H9 (cell line): Measurements from ENCODE around the gene EIF2S2. TPM values are rescaled to one million over a fixed set of nuclear protein-coding genes. Genes with fewer than 3 reads are reported as not detected.

Source experiments
- DNase-seq: peaks from one replicate; pipeline ENCODE4 v3.0.0-alpha.2; 2017
- H2AFZ ChIP-seq: one replicate; pipeline ENCODE4 v1.6.1; 2013; ENCODE audit warnings: mild to moderate bottlenecking, low read length, control low read depth, moderate library complexity
- H2AK5ac ChIP-seq: 2 replicates; pipeline ENCODE4 v1.6.1; 2013; ENCODE audit warnings: low read length, control low read depth, mixed read lengths; ENCODE audit not compliant: insufficient read length
- H2BK120ac ChIP-seq: one replicate; pipeline ENCODE4 v1.6.1; 2013; ENCODE audit warnings: low read depth, mild to moderate bottlenecking, low read length, control low read depth, inconsistent platforms; ENCODE audit not compliant: poor library complexity, severe bottlenecking
- H2BK12ac ChIP-seq: 2 replicates; pipeline ENCODE4 v1.6.1; 2013; ENCODE audit warnings: low read length, control low read depth, mixed read lengths, low read depth; ENCODE audit not compliant: insufficient read length
- H2BK15ac ChIP-seq: 2 replicates; pipeline ENCODE4 v1.6.1; 2013; ENCODE audit warnings: low read depth, low read length, control low read depth
- H2BK20ac ChIP-seq: one replicate; pipeline ENCODE4 v1.6.1; 2013; ENCODE audit warnings: low read depth, mild to moderate bottlenecking, low read length, control low read depth, inconsistent platforms; ENCODE audit not compliant: poor library complexity, severe bottlenecking
- H2BK5ac ChIP-seq: 2 replicates; pipeline ENCODE4 v1.6.1; 2013; ENCODE audit warnings: low read length, control low read depth, mixed read lengths; ENCODE audit not compliant: insufficient read length
- H3K14ac ChIP-seq: 2 replicates; pipeline ENCODE4 v1.6.1; 2013; ENCODE audit warnings: low read length, control low read depth; ENCODE audit not compliant: insufficient read depth
- H3K18ac ChIP-seq: 2 replicates; pipeline ENCODE4 v1.6.1; 2013; ENCODE audit warnings: low read depth, mild to moderate bottlenecking, mixed read lengths, low read length, control low read depth; ENCODE audit not compliant: insufficient read length
- H3K23ac ChIP-seq: 2 replicates; pipeline ENCODE4 v1.6.1; 2013; ENCODE audit warnings: low read length, control low read depth, mixed read lengths, low read depth; ENCODE audit not compliant: insufficient read length
- H3K23me2 ChIP-seq: 2 replicates; pipeline ENCODE4 v1.6.1; 2013; ENCODE audit warnings: low read depth, mild to moderate bottlenecking, mixed read lengths, low read length, control low read depth; ENCODE audit not compliant: insufficient read length, poor library complexity, severe bottlenecking
- H3K27ac ChIP-seq: 2 replicates; pipeline ENCODE4 v1.5.1; 2013; ENCODE audit warnings: low read length, control low read depth, mixed read lengths, low read depth; ENCODE audit not compliant: insufficient read length
- H3K27me3 ChIP-seq: 2 replicates; pipeline ENCODE4 v1.6.1; 2013; ENCODE audit warnings: low read length, control low read depth, inconsistent platforms; ENCODE audit not compliant: insufficient read depth
- H3K4ac ChIP-seq: 2 replicates; pipeline ENCODE4 v1.6.1; 2013; ENCODE audit warnings: low read depth, mild to moderate bottlenecking, control low read depth, inconsistent platforms, low read length, moderate library complexity
- H3K4me1 ChIP-seq: 2 replicates; pipeline ENCODE4 v1.6.1; 2013; ENCODE audit warnings: low read length, control low read depth, inconsistent platforms; ENCODE audit not compliant: insufficient read depth
- H3K4me2 ChIP-seq: 2 replicates; pipeline ENCODE4 v1.6.1; 2013; ENCODE audit warnings: low read length, control low read depth, mixed read lengths; ENCODE audit not compliant: insufficient read length, insufficient read depth
- H3K56ac ChIP-seq: 2 replicates; pipeline ENCODE4 v1.6.1; 2013; ENCODE audit warnings: low read depth, mild to moderate bottlenecking, mixed read lengths, low read length, control low read depth; ENCODE audit not compliant: insufficient read length
- H3K79me1 ChIP-seq: 2 replicates; pipeline ENCODE4 v1.6.1; 2013; ENCODE audit warnings: low read depth, mild to moderate bottlenecking, moderate library complexity, low read length, control low read depth, inconsistent platforms; ENCODE audit not compliant: insufficient read depth, poor library complexity, severe bottlenecking
- H3K79me2 ChIP-seq: 2 replicates; pipeline ENCODE4 v1.6.1; 2013; ENCODE audit warnings: low read length, control low read depth, inconsistent platforms; ENCODE audit not compliant: insufficient read depth
- H3K9ac ChIP-seq: 2 replicates; pipeline ENCODE4 v1.6.1; 2013; ENCODE audit warnings: low read length, control low read depth, mixed read lengths; ENCODE audit not compliant: insufficient read length; ENCODE audit errors: extremely low read depth
- H3K9me3 ChIP-seq: one replicate; pipeline ENCODE4 v1.6.1; 2013; ENCODE audit warnings: low read depth, low read length, inconsistent platforms; ENCODE audit not compliant: control insufficient read depth
- H3T11ph ChIP-seq: one replicate; pipeline ENCODE4 v1.6.1; 2013; ENCODE audit warnings: mild to moderate bottlenecking, low read length, control low read depth, inconsistent platforms
- H4K20me1 ChIP-seq: one replicate; pipeline ENCODE4 v1.6.1; 2013; ENCODE audit not compliant: control insufficient read depth, insufficient read length, insufficient read depth
- H4K5ac ChIP-seq: 2 replicates; pipeline ENCODE4 v1.6.1; 2013; ENCODE audit warnings: low read depth, mild to moderate bottlenecking, mixed read lengths, low read length, control low read depth; ENCODE audit not compliant: insufficient read length
- H4K8ac ChIP-seq: replicated peaks from 2 replicates; pipeline ENCODE4 v1.6.1; 2013; ENCODE audit warnings: low read length, control low read depth, mixed read lengths, low read depth; ENCODE audit not compliant: insufficient read length
- H4K91ac ChIP-seq: 2 replicates; pipeline ENCODE4 v1.6.1; 2013; ENCODE audit warnings: low read depth, mild to moderate bottlenecking, moderate library complexity, mixed read lengths, low read length, control low read depth; ENCODE audit not compliant: insufficient read length
- H3K27ac Mint-ChIP-seq, 3 experiments: 2 replicates in 2 of 3; 3 replicates in 1 of 3; pipeline ENCODE4 v1.8.0; 2020 to 2021; ENCODE audit warnings: mixed read lengths in 3 of 3, mild to moderate bottlenecking in 1 of 3, moderate library complexity in 1 of 3
- H3K27me3 Mint-ChIP-seq: 2 replicates; pipeline ENCODE4 v1.8.0; 2021; ENCODE audit warnings: low read depth, mild to moderate bottlenecking, moderate library complexity, mixed read lengths
- H3K36me3 Mint-ChIP-seq, 3 experiments: 2 replicates in 2 of 3; 3 replicates in 1 of 3; pipeline ENCODE4 v1.8.0; 2020 to 2021; ENCODE audit warnings: low read depth in 3 of 3, mixed read lengths in 3 of 3; ENCODE audit not compliant: insufficient read depth in 1 of 3
- H3K4me1 Mint-ChIP-seq, 2 experiments: 2 replicates each; pipeline ENCODE4 v1.8.0; 2020; ENCODE audit warnings: mixed read lengths in 2 of 2
- H3K4me3 Mint-ChIP-seq, 2 experiments: 2 replicates in 1 of 2; 3 replicates in 1 of 2; pipeline ENCODE4 v1.8.0; 2020 to 2021; ENCODE audit warnings: mild to moderate bottlenecking in 2 of 2, mixed read lengths in 2 of 2, moderate library complexity in 1 of 2
- H3K9me3 Mint-ChIP-seq, 2 experiments: 2 replicates in 1 of 2; 3 replicates in 1 of 2; pipeline ENCODE4 v1.8.0; 2020; ENCODE audit warnings: mild to moderate bottlenecking in 2 of 2, mixed read lengths in 2 of 2, moderate library complexity in 1 of 2
- WGBS: extraction: QIAGEN DNeasy Blood & Tissue Kit; methylation state at CpG from one replicate; pipeline ENCODE4 v1.1.7; 2013; ENCODE audit warnings: missing lambda C conversion rate, low lambda C conversion rate, mixed read lengths; ENCODE audit not compliant: insufficient read length; ENCODE audit errors: extremely low coverage; 5-methylcytosine and 5-hydroxymethylcytosine counted together
- total RNA-seq: library from RNA; stranded (reverse); gene quantifications from 2 replicates; pipeline ENCODE4 v1.2.1, GENCODE V29; 2021
- TF ChIP-seq, protein P1 (sequence below): fragments of 200-600 bp; sonication (generic); conservative IDR thresholded peaks from 3 replicates; pipeline ENCODE4 v1.8.0; 2021; ENCODE audit warnings: antibody characterized with exemption, mild to moderate bottlenecking

Gene EIF2S2
- total RNA-seq, 1 experiment from 2014 or later, result 188 TPM

GRCh38 chr20:34060970-34061369, 51.1 kb downstream of the EIF2S2 start:
- H2BK120ac ChIP-seq, result no peak overlapping the region
- no peak overlapping the region for H2BK12ac ChIP-seq
- H2AFZ ChIP-seq, result no peak overlapping the region
- H3K4me3 Mint-ChIP-seq, result no peak overlapping the region
- no peak overlapping the region for H2BK15ac ChIP-seq
- no peak overlapping the region for H3K56ac ChIP-seq
- WGBS, result no CpG with 5 or more reads among the region's 1 CpG
- H3T11ph ChIP-seq, result no peak overlapping the region
- H3K14ac ChIP-seq, result no peak overlapping the region
- H3K23me2 ChIP-seq, result no peaks in the 10 kb centered on the region
- no peaks in the 10 kb centered on the region for H4K20me1 ChIP-seq
- no peaks in the 10 kb centered on the region for H3K9me3 ChIP-seq
- H3K27me3 ChIP-seq, result no peaks in the 10 kb centered on the region
- H3K4me1 ChIP-seq, result no peaks in the 10 kb centered on the region
- no peak overlapping the region for H3K23ac ChIP-seq
- H3K79me1 ChIP-seq, result no peaks in the 10 kb centered on the region
- H4K91ac ChIP-seq, result no peak overlapping the region
- no peaks in the 10 kb centered on the region for H3K27me3 Mint-ChIP-seq
- H4K5ac ChIP-seq, result no peak overlapping the region
- no peak overlapping the region for H3K4me2 ChIP-seq
- peaks cover 0 to 2% (median 2%) of the 10 kb centered on the region in 3 experiments; a peak in 1 of 7 replicates for H3K36me3 Mint-ChIP-seq
- H3K4me1 Mint-ChIP-seq, result peaks cover 2 to 5% of the 10 kb centered on the region in 2 experiments; a peak in 3 of 4 replicates
- no peak overlapping the region for H2BK20ac ChIP-seq
- no peak overlapping the region for H3K9ac ChIP-seq
- H3K27ac Mint-ChIP-seq, result no peak overlapping the region
- no peaks in the 10 kb centered on the region; the same call in 1 of the 2 replicates for H3K79me2 ChIP-seq
- TF ChIP-seq, protein P1, sequence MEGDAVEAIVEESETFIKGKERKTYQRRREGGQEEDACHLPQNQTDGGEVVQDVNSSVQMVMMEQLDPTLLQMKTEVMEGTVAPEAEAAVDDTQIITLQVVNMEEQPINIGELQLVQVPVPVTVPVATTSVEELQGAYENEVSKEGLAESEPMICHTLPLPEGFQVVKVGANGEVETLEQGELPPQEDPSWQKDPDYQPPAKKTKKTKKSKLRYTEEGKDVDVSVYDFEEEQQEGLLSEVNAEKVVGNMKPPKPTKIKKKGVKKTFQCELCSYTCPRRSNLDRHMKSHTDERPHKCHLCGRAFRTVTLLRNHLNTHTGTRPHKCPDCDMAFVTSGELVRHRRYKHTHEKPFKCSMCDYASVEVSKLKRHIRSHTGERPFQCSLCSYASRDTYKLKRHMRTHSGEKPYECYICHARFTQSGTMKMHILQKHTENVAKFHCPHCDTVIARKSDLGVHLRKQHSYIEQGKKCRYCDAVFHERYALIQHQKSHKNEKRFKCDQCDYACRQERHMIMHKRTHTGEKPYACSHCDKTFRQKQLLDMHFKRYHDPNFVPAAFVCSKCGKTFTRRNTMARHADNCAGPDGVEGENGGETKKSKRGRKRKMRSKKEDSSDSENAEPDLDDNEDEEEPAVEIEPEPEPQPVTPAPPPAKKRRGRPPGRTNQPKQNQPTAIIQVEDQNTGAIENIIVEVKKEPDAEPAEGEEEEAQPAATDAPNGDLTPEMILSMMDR, result no peak
- no peak overlapping the region for H2BK5ac ChIP-seq
- no peaks in the 10 kb centered on the region for H3K9me3 Mint-ChIP-seq
- H3K18ac ChIP-seq, result no peak overlapping the region
- H2AK5ac ChIP-seq, result no peak overlapping the region
- no peak overlapping the region for H3K4ac ChIP-seq
- no peak overlapping the region for H4K8ac ChIP-seq
- DNase-seq, result no peak
- H3K27ac ChIP-seq, result no peak overlapping the region
